ENCODE data around the gene MEIS3.
"Not testable (repeated sequence)": the region's sequence is repeated elsewhere in the genome, so short reads cannot be mapped to it uniquely, and the experiment has no call there.

Gene MEIS3

GRCh38 chr19:47376589-47377144, 42.7 kb downstream of the MEIS3 start:
- no peaks in the 10 kb centered on the region for H3K9me3 ChIP-seq (ENCODE audit: control insufficient read depth, insufficient read depth, low read length)
- H3K36me3 ChIP-seq (ENCODE audit: insufficient read depth, low read length): peaks cover 31% of the 10 kb centered on the region
- no peak overlapping the region for H3K9ac ChIP-seq (ENCODE audit: low read depth, low read length)
- no peaks in the 10 kb centered on the region for H3K4me1 ChIP-seq (ENCODE audit: insufficient read depth, low read length)

GRCh38 chr19:47375694-47376588, 43.4 kb downstream of the MEIS3 start:
- Histone ChIP-seq H3K4me1 (ENCODE audit: insufficient read depth, low read length) (no peaks in the 10 kb centered on the region), H3K36me3 (ENCODE audit: insufficient read depth, low read length) (peaks cover 31% of the 10 kb centered on the region), H3K9me3 (ENCODE audit: control insufficient read depth, insufficient read depth, low read length) (no peaks in the 10 kb centered on the region), H3K9ac (ENCODE audit: low read depth, low read length) (no peak overlapping the region)

GRCh38 chr19:47374876-47375693, 44.2 kb downstream of the MEIS3 start:
- Histone ChIP-seq H3K36me3 (ENCODE audit: insufficient read depth, low read length) (peaks cover 29% of the 10 kb centered on the region), H3K9ac (ENCODE audit: low read depth, low read length) (no peak overlapping the region), H3K9me3 (ENCODE audit: control insufficient read depth, insufficient read depth, low read length) (no peaks in the 10 kb centered on the region), H3K4me1 (ENCODE audit: insufficient read depth, low read length) (no peaks in the 10 kb centered on the region)

- Histone ChIP-seq H3K9ac (ENCODE audit: low read depth, low read length) (no peak overlapping the region), H3K9me3 (ENCODE audit: control insufficient read depth, insufficient read depth, low read length) (no peaks in the 10 kb centered on the region), H3K4me1 (ENCODE audit: insufficient read depth, low read length) (no peaks in the 10 kb centered on the region), H3K36me3 (ENCODE audit: insufficient read depth, low read length) (peaks cover 31% of the 10 kb centered on the region)
Observed at GRCh38 chr19:47373246-47374240, 45.8 kb downstream of the MEIS3 start.

GRCh38 chr19:47372603-47373002, 46.7 kb downstream of the MEIS3 start:
- no peaks in the 10 kb centered on the region for H3K4me1 ChIP-seq (ENCODE audit: insufficient read depth, low read length)
- peaks cover 31% of the 10 kb centered on the region for H3K36me3 ChIP-seq (ENCODE audit: insufficient read depth, low read length)
- no peaks in the 10 kb centered on the region for H3K9me3 ChIP-seq (ENCODE audit: control insufficient read depth, insufficient read depth, low read length)
- no peak overlapping the region for H3K9ac ChIP-seq (ENCODE audit: low read depth, low read length)

- Histone ChIP-seq H3K4me1 (ENCODE audit: insufficient read depth, low read length) (no peaks in the 10 kb centered on the region), H3K9ac (ENCODE audit: low read depth, low read length) (no peak overlapping the region), H3K36me3 (ENCODE audit: insufficient read depth, low read length) (peaks cover 27% of the 10 kb centered on the region; the same call in 1 of the 2 replicates), H3K9me3 (ENCODE audit: control insufficient read depth, insufficient read depth, low read length) (no peaks in the 10 kb centered on the region)
Observed at GRCh38 chr19:47371261-47371660, 48.1 kb downstream of the MEIS3 start.

GRCh38 chr19:47370045-47370611, 49.2 kb downstream of the MEIS3 start:
- Histone ChIP-seq H3K36me3 (ENCODE audit: insufficient read depth, low read length) (peaks cover 27% of the 10 kb centered on the region; the same call in 1 of the 2 replicates), H3K9me3 (ENCODE audit: control insufficient read depth, insufficient read depth, low read length) (no peaks in the 10 kb centered on the region), H3K4me1 (ENCODE audit: insufficient read depth, low read length) (no peaks in the 10 kb centered on the region), H3K9ac (ENCODE audit: low read depth, low read length) (no peak overlapping the region)

- not testable (repeated sequence) for H3K9ac ChIP-seq (ENCODE audit: low read depth, low read length); H3K9me3 ChIP-seq (ENCODE audit: control insufficient read depth, insufficient read depth, low read length); H3K4me1 ChIP-seq (ENCODE audit: insufficient read depth, low read length)
- peaks cover 25% of the 10 kb centered on the region for H3K36me3 ChIP-seq (ENCODE audit: insufficient read depth, low read length)
Observed at GRCh38 chr19:47365455-47365854, 53.9 kb downstream of the MEIS3 start.

- no peaks in the 10 kb centered on the region for H3K9me3 ChIP-seq (ENCODE audit: control insufficient read depth, insufficient read depth, low read length)
- peaks cover 30% of the 10 kb centered on the region for H3K36me3 ChIP-seq (ENCODE audit: insufficient read depth, low read length)
- no peak overlapping the region for H3K9ac ChIP-seq (ENCODE audit: low read depth, low read length)
- no peaks in the 10 kb centered on the region for H3K4me1 ChIP-seq (ENCODE audit: insufficient read depth, low read length)
Observed at GRCh38 chr19:47363758-47364531, 55.4 kb downstream of the MEIS3 start.

- no peak overlapping the region for H3K9ac ChIP-seq (ENCODE audit: low read depth, low read length)
- H3K36me3 ChIP-seq (ENCODE audit: insufficient read depth, low read length): peaks cover 46% of the 10 kb centered on the region
- H3K4me1 ChIP-seq (ENCODE audit: insufficient read depth, low read length): no peaks in the 10 kb centered on the region
- no peaks in the 10 kb centered on the region for H3K9me3 ChIP-seq (ENCODE audit: control insufficient read depth, insufficient read depth, low read length)
Observed at GRCh38 chr19:47362321-47362720, 57.0 kb downstream of the MEIS3 start.

GRCh38 chr19:47358936-47359335, 60.4 kb downstream of the MEIS3 start:
- no peak overlapping the region for H3K9ac ChIP-seq (ENCODE audit: low read depth, low read length)
- H3K9me3 ChIP-seq (ENCODE audit: control insufficient read depth, insufficient read depth, low read length): no peaks in the 10 kb centered on the region
- H3K36me3 ChIP-seq (ENCODE audit: insufficient read depth, low read length): peaks cover 56% of the 10 kb centered on the region
- H3K4me1 ChIP-seq (ENCODE audit: insufficient read depth, low read length): no peaks in the 10 kb centered on the region

- Histone ChIP-seq H3K4me1 (ENCODE audit: insufficient read depth, low read length) (no peaks in the 10 kb centered on the region), H3K9ac (ENCODE audit: low read depth, low read length) (no peak overlapping the region), H3K36me3 (ENCODE audit: insufficient read depth, low read length) (peaks cover 61% of the 10 kb centered on the region), H3K9me3 (ENCODE audit: control insufficient read depth, insufficient read depth, low read length) (no peaks in the 10 kb centered on the region)
Observed at GRCh38 chr19:47357788-47358680, 61.3 kb downstream of the MEIS3 start.
